Spleen (tissue), 7 donors: ENCODE results near the gene PKD1L1.

Experiments
- CTCF ChIP-seq, 11 experiments: fragments of 200-600 bp in 7 of 11; fragments of 450-650 bp in 4 of 11; sonication (generic) in 4 of 11; IDR thresholded peaks in 8 of 11; conservative IDR thresholded peaks in 3 of 11; 1 replicate in 7 of 11; 2 replicates in 4 of 11; pipeline versions ENCODE4 v1.4.0 to v1.8.0; 2016 to 2021; ENCODE audit warnings: antibody characterized with exemption in 11 of 11, inconsistent platforms in 4 of 11, mild to moderate bottlenecking in 1 of 11
- POLR2AphosphoS5 ChIP-seq, 3 donors: sonication (generic); formaldehyde crosslinking; IDR thresholded peaks; one replicate each; pipeline ENCODE4 v1.5.1; 2017; ENCODE audit warnings: antibody characterized with exemption in 3 of 3
- donor health status: DM: no; HTN: no; CAD: no; lungs with moderate emphysema.
- donor health status: DM: no; HTN: no; CAD: no.
- donor health status: DM: no; HTN: no; CAD: no.

- TF ChIP-seq POLR2AphosphoS5 (IDR thresholded peaks at IDR 0.05) (no peak), CTCF (IDR thresholded peaks at IDR 0.05 in 8 of 11, conservative IDR thresholded peaks at IDR 0.05 in 3 of 11) (no peak)
Measured at GRCh38 chr7:47897831-47898230, 50.4 kb downstream of the PKD1L1 start.
